ENCODE data around the gene ATXN1. TPM values are rescaled to one million over a fixed set of nuclear protein-coding genes. Genes with fewer than 3 reads are reported as not detected.

ATXN1 gene
- polyA plus RNA-seq, 4 donors: 4.6 to 16.5 (median 5.9) TPM

- 94 to 98% (median 95%) methylated on average over 5 of the region's 5 CpGs for WGBS, 3 donors
- DNase-seq (no peak), FAIRE-seq (no peak)
- no peaks in the 10 kb centered on the region for H3K4me1 ChIP-seq (ENCODE audit: control insufficient read depth in 3 of 3, insufficient read depth in 2 of 3, low read depth in 1 of 3, low read length in 2 of 3)
- H3K9me3 ChIP-seq (ENCODE audit: control insufficient read depth in 2 of 2, insufficient read depth in 1 of 2, low read depth in 1 of 2, low read length in 1 of 2): no peaks in the 10 kb centered on the region
- no peak overlapping the region for H3K4me3 ChIP-seq (ENCODE audit: low read depth in 1 of 3, low read length in 3 of 3)
- no peak overlapping the region for H3K27ac ChIP-seq (ENCODE audit: low read depth in 1 of 3, low read length in 2 of 3)
- H3K27me3 ChIP-seq (ENCODE audit: control insufficient read depth in 3 of 3, insufficient read depth in 3 of 3, low read length in 3 of 3): no peaks in the 10 kb centered on the region
- H3K36me3 ChIP-seq (ENCODE audit: control insufficient read depth in 3 of 3, insufficient read depth in 2 of 3, low read depth in 1 of 3, low read length in 3 of 3): no peaks in the 10 kb centered on the region
These were observed 16.5 kb upstream of the ATXN1 start for GRCh38 chr6:16777794-16778193.

DNA sequence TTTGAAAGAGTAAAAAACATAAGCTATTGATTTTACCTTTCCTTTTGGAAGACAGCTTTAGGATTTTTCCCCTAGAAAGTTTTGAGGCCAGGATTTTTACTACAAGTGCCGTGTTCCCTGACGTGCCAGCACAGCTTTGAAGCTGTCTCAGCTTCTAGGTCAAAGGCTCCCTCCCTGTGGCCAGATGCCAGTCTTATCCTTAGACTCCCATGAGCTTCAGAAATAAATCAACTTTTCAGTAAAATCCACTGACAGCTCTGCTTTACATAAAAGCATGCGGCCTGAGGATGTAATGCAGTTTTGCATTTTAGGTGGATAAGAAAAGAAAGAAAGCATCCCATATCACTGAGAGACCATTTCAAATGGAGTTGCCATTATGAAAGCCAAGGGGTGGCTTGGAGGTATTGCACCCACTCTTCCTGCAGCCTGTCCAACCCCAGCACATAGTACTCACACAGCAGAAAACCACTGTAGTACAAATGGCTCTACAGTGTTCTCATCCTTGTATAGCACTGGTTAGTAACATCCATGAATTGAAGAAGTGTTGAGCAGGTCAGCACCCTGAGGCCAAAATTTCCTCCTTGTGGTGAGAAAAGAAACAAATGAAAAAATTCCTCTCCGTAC, 15.2 kb upstream of the ATXN1 start:
- Histone ChIP-seq H3K9me3 (ENCODE audit: control insufficient read depth in 2 of 2, insufficient read depth in 1 of 2, low read depth in 1 of 2, low read length in 1 of 2) (no peaks in the 10 kb centered on the region), H3K27me3 (ENCODE audit: control insufficient read depth in 3 of 3, insufficient read depth in 3 of 3, low read length in 3 of 3) (no peaks in the 10 kb centered on the region), H3K4me1 (ENCODE audit: control insufficient read depth in 3 of 3, insufficient read depth in 2 of 3, low read depth in 1 of 3, low read length in 2 of 3) (no peaks in the 10 kb centered on the region), H3K4me3 (ENCODE audit: low read depth in 1 of 3, low read length in 3 of 3) (no peak overlapping the region), H3K36me3 (ENCODE audit: control insufficient read depth in 3 of 3, insufficient read depth in 2 of 3, low read depth in 1 of 3, low read length in 3 of 3) (no peaks in the 10 kb centered on the region), H3K27ac (ENCODE audit: low read depth in 1 of 3, low read length in 2 of 3) (no peak overlapping the region)
- no peak for FAIRE-seq
- DNase-seq: no peak
- 41 to 66% (median 54%) methylated on average over 4 of the region's 4 CpGs for WGBS, 3 donors

GRCh38 chr6:16774437-16774836, 13.2 kb upstream of the ATXN1 start:
- H3K36me3 ChIP-seq (ENCODE audit: control insufficient read depth in 3 of 3, insufficient read depth in 2 of 3, low read depth in 1 of 3, low read length in 3 of 3): no peaks in the 10 kb centered on the region
- H3K27me3 ChIP-seq (ENCODE audit: control insufficient read depth in 3 of 3, insufficient read depth in 3 of 3, low read length in 3 of 3): no peaks in the 10 kb centered on the region
- FAIRE-seq (no peak), DNase-seq (no peak)
- H3K4me1 ChIP-seq (ENCODE audit: control insufficient read depth in 3 of 3, insufficient read depth in 2 of 3, low read depth in 1 of 3, low read length in 2 of 3): peaks cover 0 to 3% (median 0%) of the 10 kb centered on the region in 3 donors
- H3K4me3 ChIP-seq (ENCODE audit: low read depth in 1 of 3, low read length in 3 of 3): no peak overlapping the region
- H3K27ac ChIP-seq (ENCODE audit: low read depth in 1 of 3, low read length in 2 of 3): no peak overlapping the region
- WGBS, 3 donors: 96 to 100% (median 96%) methylated on average over 1 of the region's 1 CpG
- no peaks in the 10 kb centered on the region for H3K9me3 ChIP-seq (ENCODE audit: control insufficient read depth in 2 of 2, insufficient read depth in 1 of 2, low read depth in 1 of 2, low read length in 1 of 2)

GRCh38 chr6:16773362-16773761, 12.1 kb upstream of the ATXN1 start:
- no peaks in the 10 kb centered on the region for H3K27me3 ChIP-seq (ENCODE audit: control insufficient read depth in 3 of 3, insufficient read depth in 3 of 3, low read length in 3 of 3)
- FAIRE-seq (no peak), DNase-seq (no peak)
- H3K4me1 ChIP-seq (ENCODE audit: control insufficient read depth in 3 of 3, insufficient read depth in 2 of 3, low read depth in 1 of 3, low read length in 2 of 3): peaks cover 0 to 3% (median 0%) of the 10 kb centered on the region in 3 donors
- no peak overlapping the region for H3K4me3 ChIP-seq (ENCODE audit: low read depth in 1 of 3, low read length in 3 of 3)
- H3K27ac ChIP-seq (ENCODE audit: low read depth in 1 of 3, low read length in 2 of 3): no peak overlapping the region
- H3K36me3 ChIP-seq (ENCODE audit: control insufficient read depth in 3 of 3, insufficient read depth in 2 of 3, low read depth in 1 of 3, low read length in 3 of 3): no peaks in the 10 kb centered on the region
- H3K9me3 ChIP-seq (ENCODE audit: control insufficient read depth in 2 of 2, insufficient read depth in 1 of 2, low read depth in 1 of 2, low read length in 1 of 2): no peaks in the 10 kb centered on the region
- WGBS, 3 donors: 83 to 95% (median 87%) methylated on average over 2 of the region's 2 CpGs

GRCh38 chr6:16770701-16771569, 9.7 kb upstream of the ATXN1 start:
- Histone ChIP-seq H3K4me1 (ENCODE audit: control insufficient read depth in 3 of 3, insufficient read depth in 2 of 3, low read depth in 1 of 3, low read length in 2 of 3) (peaks cover 0 to 6% (median 0%) of the 10 kb centered on the region in 3 donors), H3K9me3 (ENCODE audit: control insufficient read depth in 2 of 2, insufficient read depth in 1 of 2, low read depth in 1 of 2, low read length in 1 of 2) (no peaks in the 10 kb centered on the region), H3K27ac (ENCODE audit: low read depth in 1 of 3, low read length in 2 of 3) (peak overlapping the region in 1 of 3 donors; percentile 9), H3K36me3 (ENCODE audit: control insufficient read depth in 3 of 3, insufficient read depth in 2 of 3, low read depth in 1 of 3, low read length in 3 of 3) (peaks cover 0 to 3% (median 0%) of the 10 kb centered on the region in 3 donors), H3K4me3 (ENCODE audit: low read depth in 1 of 3, low read length in 3 of 3) (no peak overlapping the region), H3K27me3 (ENCODE audit: control insufficient read depth in 3 of 3, insufficient read depth in 3 of 3, low read length in 3 of 3) (no peaks in the 10 kb centered on the region)
- 30 to 32% (median 31%) methylated on average over 16 of the region's 16 CpGs for WGBS, 3 donors
- no peak for FAIRE-seq
- peak; percentile 80 to 85 for DNase-seq

- Histone ChIP-seq H3K4me1 (ENCODE audit: control insufficient read depth in 3 of 3, insufficient read depth in 2 of 3, low read depth in 1 of 3, low read length in 2 of 3) (peaks cover 0 to 6% (median 0%) of the 10 kb centered on the region in 3 donors), H3K27me3 (ENCODE audit: control insufficient read depth in 3 of 3, insufficient read depth in 3 of 3, low read length in 3 of 3) (no peaks in the 10 kb centered on the region), H3K27ac (ENCODE audit: low read depth in 1 of 3, low read length in 2 of 3) (no peak overlapping the region), H3K36me3 (ENCODE audit: control insufficient read depth in 3 of 3, insufficient read depth in 2 of 3, low read depth in 1 of 3, low read length in 3 of 3) (peaks cover 0 to 3% (median 0%) of the 10 kb centered on the region in 3 donors), H3K9me3 (ENCODE audit: control insufficient read depth in 2 of 2, insufficient read depth in 1 of 2, low read depth in 1 of 2, low read length in 1 of 2) (no peaks in the 10 kb centered on the region), H3K4me3 (ENCODE audit: low read depth in 1 of 3, low read length in 3 of 3) (no peak overlapping the region)
- WGBS, 3 donors: 66 to 86% (median 84%) methylated on average over 5 of the region's 5 CpGs
- no peak for DNase-seq
- FAIRE-seq: no peak
These were observed 8.7 kb upstream of the ATXN1 start for GRCh38 chr6:16769986-16770376.

GRCh38 chr6:16769131-16769985, 8.1 kb upstream of the ATXN1 start:
- peaks cover 0 to 3% (median 0%) of the 10 kb centered on the region in 3 donors for H3K36me3 ChIP-seq (ENCODE audit: control insufficient read depth in 3 of 3, insufficient read depth in 2 of 3, low read depth in 1 of 3, low read length in 3 of 3)
- no peak overlapping the region for H3K4me3 ChIP-seq (ENCODE audit: low read depth in 1 of 3, low read length in 3 of 3)
- H3K27ac ChIP-seq (ENCODE audit: low read depth in 1 of 3, low read length in 2 of 3): no peak overlapping the region
- DNase-seq: peak; percentile 45 to 77
- H3K4me1 ChIP-seq (ENCODE audit: control insufficient read depth in 3 of 3, insufficient read depth in 2 of 3, low read depth in 1 of 3, low read length in 2 of 3): peaks cover 0 to 6% (median 0%) of the 10 kb centered on the region in 3 donors
- H3K27me3 ChIP-seq (ENCODE audit: control insufficient read depth in 3 of 3, insufficient read depth in 3 of 3, low read length in 3 of 3): no peaks in the 10 kb centered on the region
- WGBS, 3 donors: 16 to 28% (median 18%) methylated on average over 8 of the region's 8 CpGs
- no peaks in the 10 kb centered on the region for H3K9me3 ChIP-seq (ENCODE audit: control insufficient read depth in 2 of 2, insufficient read depth in 1 of 2, low read depth in 1 of 2, low read length in 1 of 2)
- FAIRE-seq: no peak

GRCh38 chr6:16768477-16768830, 7.2 kb upstream of the ATXN1 start:
- no peak for DNase-seq
- 76 to 86% (median 82%) methylated on average over 3 of the region's 3 CpGs for WGBS, 3 donors
- no peak overlapping the region for H3K4me3 ChIP-seq (ENCODE audit: low read depth in 1 of 3, low read length in 3 of 3)
- H3K27me3 ChIP-seq (ENCODE audit: control insufficient read depth in 3 of 3, insufficient read depth in 3 of 3, low read length in 3 of 3): no peaks in the 10 kb centered on the region
- H3K4me1 ChIP-seq (ENCODE audit: control insufficient read depth in 3 of 3, insufficient read depth in 2 of 3, low read depth in 1 of 3, low read length in 2 of 3): peaks cover 0 to 6% (median 0%) of the 10 kb centered on the region in 3 donors
- peaks cover 0 to 3% (median 0%) of the 10 kb centered on the region in 3 donors for H3K36me3 ChIP-seq (ENCODE audit: control insufficient read depth in 3 of 3, insufficient read depth in 2 of 3, low read depth in 1 of 3, low read length in 3 of 3)
- no peaks in the 10 kb centered on the region for H3K9me3 ChIP-seq (ENCODE audit: control insufficient read depth in 2 of 2, insufficient read depth in 1 of 2, low read depth in 1 of 2, low read length in 1 of 2)
- no peak for FAIRE-seq
- H3K27ac ChIP-seq (ENCODE audit: low read depth in 1 of 3, low read length in 2 of 3): no peak overlapping the region

All from small intestine (tissue), 7 donors.